GM12878 (cell line): ENCODE data around the gene GDAP1L1. TPM values are rescaled to one million over a fixed set of nuclear protein-coding genes. Genes with fewer than 3 reads are reported as not detected.

Experiments
- ATAC-seq: fragments of 200-7000 bp; cut with Tn5 transposase; 3 replicates; pipeline ENCODE4 v1.9.1; 2020; ENCODE audit warnings: mild to moderate bottlenecking, moderate library complexity
- BruUV-seq: library from RNA; stranded (reverse); fragments of 400-500 nt; replicated peaks from 2 replicates; lab custom pipeline; 2021; lab: Mats Ljungman, UMichigan
- CTCF ChIA-PET: fragments of 300-600 bp; sonication (Branson Sonifier 250); formaldehyde crosslinking; extraction: SDS; loops from one replicate; lab custom pipeline; 2021; ENCODE audit warnings: inconsistent platforms; lab: Yijun Ruan, JAX
- POLR2A ChIA-PET: fragments of 350-600 bp; formaldehyde crosslinking; extraction: SDS; loops from one replicate; lab custom pipeline; 2021; ENCODE audit warnings: inconsistent platforms; lab: Charles Lee
- RAD21 ChIA-PET: fragments of 300-600 bp; sonication (Branson Sonifier 250); formaldehyde crosslinking; loops from one replicate; lab custom pipeline; 2023; ENCODE audit warnings: antibody characterized with exemption; ENCODE audit not compliant: unreplicated experiment; lab: Charles Lee
- SMC1A ChIA-PET: fragments of 300-600 bp; sonication (Branson Sonifier 250); formaldehyde crosslinking; loops from one replicate; lab custom pipeline; 2023; ENCODE audit not compliant: unreplicated experiment, uncharacterized antibody; lab: Charles Lee
- DNase-seq: peaks from one replicate; pipeline ENCODE4 v3.0.0-alpha.2; 2011; ENCODE audit warnings: low read depth, low spot score
- FAIRE-seq: peaks from 3 replicates; lab custom pipeline; 2011; peaks lifted over from hg19 to GRCh38; lab: Jason Lieb, UNC
- H2AFZ ChIP-seq: 2 replicates; pipeline ENCODE4 v1.6.0; 2011; ENCODE audit warnings: low read depth, low read length, control low read depth; ENCODE audit not compliant: control insufficient read depth
- H3K27ac ChIP-seq: 2 replicates; pipeline ENCODE4 v1.5.1; 2011; ENCODE audit warnings: control low read depth; ENCODE audit not compliant: control insufficient read depth, insufficient read depth
- H3K27me3 ChIP-seq, 2 experiments: replicated peaks in 1 of 2; 2 replicates each; pipeline versions ENCODE4 v1.6.0 to v1.6.1; 2011; ENCODE audit warnings: low read length in 1 of 2; ENCODE audit not compliant: control insufficient read depth in 2 of 2, insufficient read depth in 2 of 2
- H3K36me3 ChIP-seq, 2 experiments: 2 replicates each; pipeline ENCODE4 v1.5.1; 2011; ENCODE audit warnings: low read length in 1 of 2; ENCODE audit not compliant: control insufficient read depth in 2 of 2, insufficient read depth in 2 of 2
- H3K4me1 ChIP-seq: 2 replicates; pipeline ENCODE4 v1.6.1; 2011; ENCODE audit warnings: mild to moderate bottlenecking, low read length, moderate library complexity, mixed read lengths; ENCODE audit not compliant: control insufficient read depth, insufficient read depth
- H3K4me2 ChIP-seq: 2 replicates; pipeline ENCODE4 v1.6.0; 2011; ENCODE audit warnings: control low read depth; ENCODE audit not compliant: control insufficient read depth, insufficient read depth
- H3K4me3 ChIP-seq: fragments of 200-600 bp; sonication (generic); 2 replicates; pipeline ENCODE4 v1.5.1; 2016
- H3K79me2 ChIP-seq: 2 replicates; pipeline ENCODE4 v1.6.0; 2011; ENCODE audit warnings: low read length; ENCODE audit not compliant: control insufficient read depth, insufficient read depth
- H3K9ac ChIP-seq: 2 replicates; pipeline ENCODE4 v1.8.0; 2011; ENCODE audit warnings: low read length, control low read depth, mixed read lengths; ENCODE audit not compliant: control insufficient read depth, insufficient read depth
- H3K9me3 ChIP-seq: replicated peaks from 3 replicates; pipeline ENCODE4 v1.5.1; 2011; ENCODE audit warnings: mild to moderate bottlenecking, low read length; ENCODE audit not compliant: control insufficient read depth, insufficient read depth
- H4K20me1 ChIP-seq: 2 replicates; pipeline ENCODE4 v1.6.0; 2011; ENCODE audit not compliant: control insufficient read depth, insufficient read depth
- CUX1 ChIP-seq: IDR thresholded peaks from 2 replicates; pipeline ENCODE4 v1.6.1; 2012; ENCODE audit warnings: improper control_type of control experiment, low read depth, low read length; ENCODE audit not compliant: insufficient replicate concordance
- HDAC2 ChIP-seq: fragments of 200-600 bp; sonication (generic); IDR thresholded peaks from 2 replicates; pipeline ENCODE4 v1.6.1; 2017
- HSF1 ChIP-seq: fragments of 150-350 bp; IDR thresholded peaks from 2 replicates; pipeline ENCODE4 v1.6.1; 2014; ENCODE audit warnings: mild to moderate bottlenecking, low read depth, low read length
- NFIC ChIP-seq: IDR thresholded peaks from 2 replicates; pipeline ENCODE4 v1.6.1; 2012; ENCODE audit warnings: low read depth, mild to moderate bottlenecking, inconsistent platforms, low read length, moderate library complexity
- STAT1 ChIP-seq: fragments of 450-650 bp; conservative IDR thresholded peaks from 2 replicates; pipeline ENCODE4 v1.6.1; 2014; ENCODE audit warnings: antibody characterized with exemption, mild to moderate bottlenecking
- TCF12 ChIP-seq: IDR thresholded peaks from 2 replicates; pipeline ENCODE4 v1.6.1; 2011; ENCODE audit warnings: low read depth, mild to moderate bottlenecking, low read length
- TCF3 ChIP-seq: IDR thresholded peaks from 2 replicates; pipeline ENCODE4 v1.6.1; 2012; ENCODE audit warnings: low read depth, mild to moderate bottlenecking, low read length, borderline replicate concordance; ENCODE audit not compliant: insufficient read depth
- ZBTB4 ChIP-seq: fragments of 450-650 bp; formaldehyde crosslinking; IDR thresholded peaks from 2 replicates; pipeline ENCODE4 v1.4.0; 2022; ENCODE audit warnings: mild to moderate bottlenecking, moderate library complexity
- ZBTB40 ChIP-seq: fragments of 450-650 bp; IDR thresholded peaks from 2 replicates; pipeline ENCODE4 v1.6.1; 2016; ENCODE audit warnings: mild to moderate bottlenecking, moderate library complexity, borderline replicate concordance
- ZNF24 ChIP-seq: fragments of 450-650 bp; IDR thresholded peaks from 2 replicates; pipeline ENCODE4 v1.6.1; 2017; ENCODE audit warnings: antibody characterized with exemption, mild to moderate bottlenecking
- WGBS: methylation state at CpG from one replicate; pipeline ENCODE4 v1.1.6; 2016; ENCODE audit warnings: low lambda C conversion rate; ENCODE audit not compliant: insufficient replicate concordance, insufficient coverage; ENCODE audit errors: missing lambda C conversion rate; 5-methylcytosine and 5-hydroxymethylcytosine counted together
- in situ Hi-C: fragments of 300-500 bp; cut with MboI; formaldehyde crosslinking; loops from 9 replicates; pipeline ENCODE4 v1.14.3; 2018; ENCODE audit warnings: mixed read lengths
- intact Hi-C: fragments of 100-400 bp; cut with micrococcal nuclease; formaldehyde crosslinking; loops from one replicate; pipeline ENCODE4 v1.14.2; 2022; ENCODE audit not compliant: unreplicated experiment
- polyA plus RNA-seq, 11 experiments: library from polyadenylated mRNA; depleted of rRNA in 4 of 11; unstranded in 6 of 11; stranded (reverse) in 5 of 11; fragments of >200 nt; fragmentation: Nextera tagmentation in 4 of 11; fragmentation: Illumina TruSeq in 1 of 11; extraction: Ambion mirVana in 4 of 11; extraction: Trizol in 1 of 11; gene quantifications; 1 replicate in 1 of 11; 2 replicates in 10 of 11; pipeline versions ENCODE4 v1.2.1 to v1.2.3, GENCODE V29; 2011 to 2016; ENCODE audit warnings: inconsistent platforms in 2 of 11, missing spikeins in 2 of 11, low read depth in 1 of 11
- total RNA-seq, 4 experiments: library from RNA; depleted of rRNA in 3 of 4; stranded (reverse); fragments of >200 nt in 3 of 4; fragmentation: Illumina TruSeq in 1 of 4; extraction: Trizol in 1 of 4; gene quantifications; 2 replicates each; pipeline versions ENCODE4 v1.2.1 to v1.2.3, GENCODE V29; 2013 to 2021

GDAP1L1 gene
- total and polyA plus RNA-seq, 10 of the 15 experiments (the other 5 are each of a cell fraction or from before 2014, with no cell fraction given), result 0.08 to 0.38 TPM; not detected in 8

- no peak for ATAC-seq
- no peak for FAIRE-seq
- Histone ChIP-seq H2AFZ (no peak overlapping the region), H3K36me3 (no peaks in the 10 kb centered on the region), H3K4me1 (peaks cover 14% of the 10 kb centered on the region), H3K9me3 (no peaks in the 10 kb centered on the region), H3K4me3 (no peak overlapping the region), H3K27me3 (no peaks in the 10 kb centered on the region), H4K20me1 (no peaks in the 10 kb centered on the region), H3K4me2 (no peak overlapping the region), H3K9ac (no peak overlapping the region), H3K27ac (no peak overlapping the region), H3K79me2 (no peaks in the 10 kb centered on the region)
- 77% methylated on average over 5 of the region's 5 CpGs for WGBS
- no peak for DNase-seq
- ChIA-PET RAD21 (no interaction called here), CTCF (no interaction called here), SMC1A (no interaction called here), POLR2A (no interaction called here)
- intact Hi-C loops (no loop called here), in situ Hi-C loops (no loop called here)
- no TSS peak for BruUV-seq
- TF ChIP-seq TCF3, result no peak
- TF ChIP-seq STAT1, result no peak
- no peak for TF ChIP-seq TCF12
- no peak for TF ChIP-seq ZBTB4 (CRISPR knock-in tag)
- no peak for TF ChIP-seq ZNF24
- TF ChIP-seq HSF1, result no peak
- TF ChIP-seq ZBTB40, result no peak
- no peak for TF ChIP-seq CUX1
- no peak for TF ChIP-seq HDAC2
- TF ChIP-seq NFIC, result no peak
Observed at GRCh38 chr20:44222027-44222426, 25.1 kb upstream of the GDAP1L1 start.
